ENCODE data around the gene KY. TPM values are rescaled to one million over a fixed set of nuclear protein-coding genes. Genes with fewer than 3 reads are reported as not detected.

Gene KY
- total RNA-seq, 1 donor from 2014 or later, result not detected

GRCh38 chr3:134628884-134629283 is 21.9 kb downstream of the KY start:
- ATAC-seq (ENCODE audit: low read depth) (no peak), DNase-seq (no peak)
- TF ChIP-seq, protein P1, sequence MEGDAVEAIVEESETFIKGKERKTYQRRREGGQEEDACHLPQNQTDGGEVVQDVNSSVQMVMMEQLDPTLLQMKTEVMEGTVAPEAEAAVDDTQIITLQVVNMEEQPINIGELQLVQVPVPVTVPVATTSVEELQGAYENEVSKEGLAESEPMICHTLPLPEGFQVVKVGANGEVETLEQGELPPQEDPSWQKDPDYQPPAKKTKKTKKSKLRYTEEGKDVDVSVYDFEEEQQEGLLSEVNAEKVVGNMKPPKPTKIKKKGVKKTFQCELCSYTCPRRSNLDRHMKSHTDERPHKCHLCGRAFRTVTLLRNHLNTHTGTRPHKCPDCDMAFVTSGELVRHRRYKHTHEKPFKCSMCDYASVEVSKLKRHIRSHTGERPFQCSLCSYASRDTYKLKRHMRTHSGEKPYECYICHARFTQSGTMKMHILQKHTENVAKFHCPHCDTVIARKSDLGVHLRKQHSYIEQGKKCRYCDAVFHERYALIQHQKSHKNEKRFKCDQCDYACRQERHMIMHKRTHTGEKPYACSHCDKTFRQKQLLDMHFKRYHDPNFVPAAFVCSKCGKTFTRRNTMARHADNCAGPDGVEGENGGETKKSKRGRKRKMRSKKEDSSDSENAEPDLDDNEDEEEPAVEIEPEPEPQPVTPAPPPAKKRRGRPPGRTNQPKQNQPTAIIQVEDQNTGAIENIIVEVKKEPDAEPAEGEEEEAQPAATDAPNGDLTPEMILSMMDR (IDR thresholded peaks at IDR 0.05), result no peak
- CTCF ChIA-PET, result no interaction called here
- H3K4me1 Mint-ChIP-seq, result no peaks in the 10 kb centered on the region
- H3K27ac Mint-ChIP-seq, result no peak overlapping the region
- no peak overlapping the region for H3K4me3 Mint-ChIP-seq
- H3K27me3 Mint-ChIP-seq, result no peaks in the 10 kb centered on the region
- H3K36me3 Mint-ChIP-seq (ENCODE audit: low read depth), result no peaks in the 10 kb centered on the region
- intact Hi-C loops (cut with micrococcal nuclease), result no loop called here
- POLR2A ChIA-PET, result no interaction called here
- H3K9me3 Mint-ChIP-seq, result peaks cover 27% of the 10 kb centered on the region

GRCh38 chr3:134627831-134628230 is 23.0 kb downstream of the KY start:
- H3K27me3 Mint-ChIP-seq, result no peaks in the 10 kb centered on the region
- H3K9me3 Mint-ChIP-seq, result peaks cover 24% of the 10 kb centered on the region
- no peak overlapping the region for H3K4me3 Mint-ChIP-seq
- no peaks in the 10 kb centered on the region for H3K4me1 Mint-ChIP-seq
- ATAC-seq (ENCODE audit: low read depth), result no peak
- TF ChIP-seq, protein P1 (IDR thresholded peaks at IDR 0.05), result no peak
- no peak overlapping the region for H3K27ac Mint-ChIP-seq
- intact Hi-C loops (cut with micrococcal nuclease), result no loop called here
- DNase-seq, result no peak
- CTCF ChIA-PET, result no interaction called here
- no peaks in the 10 kb centered on the region for H3K36me3 Mint-ChIP-seq (ENCODE audit: low read depth)
- POLR2A ChIA-PET, result no interaction called here

- no peak overlapping the region for H3K27ac Mint-ChIP-seq
- no peak overlapping the region for H3K4me3 Mint-ChIP-seq
Measured at GRCh38 chr3:134625885-134626741, 24.7 kb downstream of the KY start.

GRCh38 chr3:134625462-134625861 is 25.4 kb downstream of the KY start:
- H3K4me3 Mint-ChIP-seq, result no peak overlapping the region
- ChIA-PET CTCF (no interaction called here), POLR2A (no interaction called here)
- DNase-seq (no peak), ATAC-seq (ENCODE audit: low read depth) (no peak)
- intact Hi-C loops (cut with micrococcal nuclease), result no loop called here
- TF ChIP-seq, protein P1 (IDR thresholded peaks at IDR 0.05), result no peak
- H3K9me3 Mint-ChIP-seq, result peaks cover 6% of the 10 kb centered on the region
- no peak overlapping the region for H3K27ac Mint-ChIP-seq
- no peaks in the 10 kb centered on the region for H3K36me3 Mint-ChIP-seq (ENCODE audit: low read depth)
- H3K27me3 Mint-ChIP-seq, result no peaks in the 10 kb centered on the region
- H3K4me1 Mint-ChIP-seq, result no peaks in the 10 kb centered on the region

More at GRCh38 chr3:134625885-134626741, 24.7 kb downstream of the KY start:
- POLR2A ChIA-PET, result no interaction called here
- no peaks in the 10 kb centered on the region for H3K4me1 Mint-ChIP-seq
- no peaks in the 10 kb centered on the region for H3K27me3 Mint-ChIP-seq
- peaks cover 13% of the 10 kb centered on the region for H3K9me3 Mint-ChIP-seq
- CTCF ChIA-PET, result no interaction called here
- DNase-seq (no peak), ATAC-seq (ENCODE audit: low read depth) (no peak)
- H3K36me3 Mint-ChIP-seq (ENCODE audit: low read depth), result no peaks in the 10 kb centered on the region
- TF ChIP-seq, protein P1 (IDR thresholded peaks at IDR 0.05), result no peak
- intact Hi-C loops (cut with micrococcal nuclease), result no loop called here

DNA sequence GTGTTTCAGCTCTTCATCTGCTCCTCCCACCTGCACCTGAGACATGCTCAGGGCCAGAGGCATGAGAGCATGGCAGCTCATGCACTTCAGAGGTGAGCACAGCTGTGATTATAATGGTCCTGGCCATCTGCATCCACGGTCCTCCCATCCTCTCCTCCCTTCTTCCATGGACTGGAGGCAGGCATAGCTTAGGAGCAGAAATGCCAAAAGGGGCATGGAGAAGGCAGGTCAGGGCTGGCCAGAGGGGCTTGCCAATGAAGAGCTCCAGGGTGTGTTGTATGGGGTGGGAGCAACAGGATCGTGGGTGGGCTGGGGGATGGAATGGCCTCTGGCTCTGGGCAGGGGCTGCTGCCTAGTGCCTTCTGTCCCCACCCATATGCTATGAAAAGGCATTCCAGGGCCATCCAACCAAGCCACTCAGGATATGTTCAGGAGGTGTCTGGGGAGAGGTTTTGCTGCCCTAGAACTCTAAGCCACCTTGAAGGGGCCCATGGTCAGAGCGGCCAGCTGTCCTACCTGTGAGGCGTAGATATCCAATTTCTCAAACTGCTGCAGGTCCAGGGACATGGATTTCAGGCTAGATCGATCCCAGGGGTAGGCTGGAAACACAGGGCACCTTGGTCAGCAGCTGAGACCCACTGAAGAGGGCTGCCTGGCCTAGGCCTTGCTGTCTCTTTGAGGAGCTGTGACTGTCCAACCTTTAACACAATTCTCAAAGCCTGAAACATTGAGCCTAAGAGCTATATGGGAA is 26.1 kb downstream of the KY start:
- POLR2A ChIA-PET, result no interaction called here
- Mint-ChIP-seq H3K4me3 (no peak overlapping the region), H3K9me3 (peaks cover under 1% of the 10 kb centered on the region), H3K36me3 (ENCODE audit: low read depth) (no peaks in the 10 kb centered on the region), H3K4me1 (no peaks in the 10 kb centered on the region), H3K27ac (no peak overlapping the region), H3K27me3 (no peaks in the 10 kb centered on the region)
- ATAC-seq (ENCODE audit: low read depth) (no peak), DNase-seq (no peak)
- intact Hi-C loops (cut with micrococcal nuclease), result no loop called here
- TF ChIP-seq, protein P1 (IDR thresholded peaks at IDR 0.05), result no peak
- CTCF ChIA-PET, result no interaction called here

Measured in activated B cell treated with CpG ODN at 0.5 μM for 24 hours (primary cell).